Measurements from ENCODE around the gene EHD1.

GRCh38 chr11:64916775-64917662 lies 38.6 kb upstream of the EHD1 start, which contains the start of gene ATG2A:
- TF ChIP-seq, protein P1, sequence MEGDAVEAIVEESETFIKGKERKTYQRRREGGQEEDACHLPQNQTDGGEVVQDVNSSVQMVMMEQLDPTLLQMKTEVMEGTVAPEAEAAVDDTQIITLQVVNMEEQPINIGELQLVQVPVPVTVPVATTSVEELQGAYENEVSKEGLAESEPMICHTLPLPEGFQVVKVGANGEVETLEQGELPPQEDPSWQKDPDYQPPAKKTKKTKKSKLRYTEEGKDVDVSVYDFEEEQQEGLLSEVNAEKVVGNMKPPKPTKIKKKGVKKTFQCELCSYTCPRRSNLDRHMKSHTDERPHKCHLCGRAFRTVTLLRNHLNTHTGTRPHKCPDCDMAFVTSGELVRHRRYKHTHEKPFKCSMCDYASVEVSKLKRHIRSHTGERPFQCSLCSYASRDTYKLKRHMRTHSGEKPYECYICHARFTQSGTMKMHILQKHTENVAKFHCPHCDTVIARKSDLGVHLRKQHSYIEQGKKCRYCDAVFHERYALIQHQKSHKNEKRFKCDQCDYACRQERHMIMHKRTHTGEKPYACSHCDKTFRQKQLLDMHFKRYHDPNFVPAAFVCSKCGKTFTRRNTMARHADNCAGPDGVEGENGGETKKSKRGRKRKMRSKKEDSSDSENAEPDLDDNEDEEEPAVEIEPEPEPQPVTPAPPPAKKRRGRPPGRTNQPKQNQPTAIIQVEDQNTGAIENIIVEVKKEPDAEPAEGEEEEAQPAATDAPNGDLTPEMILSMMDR (conservative IDR thresholded peaks at IDR 0.05; ENCODE audit: low read length) = no peak
- no peak for TF ChIP-seq EZH2phosphoT487 (IDR thresholded peaks at IDR 0.05; ENCODE audit: borderline replicate concordance, low read depth, low read length)

All from OCI-LY7 (cell line).